GM19463 (cell line): ENCODE data around the gene MGST2.

ENCODE experiments used
- ATAC-seq: cut with Tn5 transposase; IDR thresholded peaks from one replicate; pipeline ENCODE4 v1.9.1; 2021; ENCODE audit warnings: mild to moderate bottlenecking, moderate library complexity; ENCODE audit not compliant: unreplicated experiment

Gene MGST2

DNA sequence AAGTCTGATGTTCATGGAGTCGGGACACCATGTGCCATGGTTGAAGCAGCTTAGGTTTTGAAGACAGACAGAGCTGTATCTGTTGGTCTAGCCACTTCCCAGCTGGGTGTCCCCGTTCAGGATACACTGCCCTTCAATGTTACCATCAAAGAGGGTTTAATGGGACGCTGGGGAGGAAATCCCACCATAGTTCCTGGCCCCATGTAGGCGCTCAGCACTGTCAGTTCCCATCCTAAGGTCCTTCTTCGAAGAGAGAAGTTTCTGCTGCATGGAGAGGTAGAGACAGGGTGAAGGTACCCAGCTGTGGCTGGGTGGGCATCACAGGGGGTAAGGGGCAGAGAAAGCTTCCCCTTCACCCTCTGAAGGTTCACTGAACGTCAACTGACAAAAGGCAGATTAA, 3.7 kb downstream of the MGST2 start:
- ATAC-seq = no peak

DNA sequence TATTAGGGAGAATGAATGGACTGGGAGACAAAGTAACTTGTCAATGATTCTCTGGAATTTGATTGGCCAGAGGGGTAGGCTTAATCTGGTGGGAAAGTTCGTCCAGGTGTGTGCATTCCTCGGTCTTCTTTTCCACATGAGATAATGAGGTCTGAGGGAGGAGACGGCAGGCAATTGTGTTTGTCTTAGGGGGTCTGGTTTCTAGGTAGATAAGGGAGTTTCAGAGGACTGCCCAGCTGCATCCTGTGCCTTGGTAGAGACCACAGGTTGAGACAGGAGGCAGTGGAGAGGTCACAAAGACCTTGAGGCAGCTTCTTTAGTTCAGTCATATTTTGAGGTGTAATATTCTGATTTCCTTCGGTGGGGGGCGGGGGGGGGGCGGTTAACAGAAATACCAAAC, 4.3 kb downstream of the MGST2 start:
- no peak for ATAC-seq

DNA sequence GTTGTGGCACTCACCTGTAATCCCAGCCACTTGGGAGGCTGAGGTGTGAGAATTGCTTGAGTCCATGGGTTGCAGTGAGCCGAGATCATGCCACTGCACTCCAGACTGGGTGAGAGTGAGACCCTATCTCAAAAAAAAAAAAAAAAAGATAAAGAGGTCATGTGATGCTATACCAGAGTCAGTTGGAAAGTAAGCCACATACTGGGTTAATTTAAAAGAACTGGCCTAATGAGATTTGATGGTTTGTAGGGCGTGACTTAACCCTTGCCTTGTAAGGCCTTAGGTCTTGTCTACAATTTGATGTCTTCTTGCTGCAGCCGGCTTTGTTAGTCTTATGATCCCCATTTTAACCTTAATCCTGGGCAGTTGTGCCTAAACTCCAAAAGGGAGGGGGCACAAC, 5.2 kb downstream of the MGST2 start:
- ATAC-seq = no peak

- no peak for ATAC-seq
Observed at GRCh38 chr4:139672215-139672614, 6.6 kb downstream of the MGST2 start.

- ATAC-seq = no peak
Observed at GRCh38 chr4:139672732-139673131, 7.1 kb downstream of the MGST2 start.

GRCh38 chr4:139674875-139675550, 9.4 kb downstream of the MGST2 start:
- no peak for ATAC-seq

- no peak for ATAC-seq
Observed at GRCh38 chr4:139675651-139676050, 10.0 kb downstream of the MGST2 start.

GRCh38 chr4:139676365-139676764, 10.7 kb downstream of the MGST2 start:
- ATAC-seq = no peak

- ATAC-seq = no peak
Observed at GRCh38 chr4:139676913-139677585, 11.4 kb downstream of the MGST2 start.

GRCh38 chr4:139682309-139682708, 16.7 kb downstream of the MGST2 start:
- ATAC-seq = no peak

DNA sequence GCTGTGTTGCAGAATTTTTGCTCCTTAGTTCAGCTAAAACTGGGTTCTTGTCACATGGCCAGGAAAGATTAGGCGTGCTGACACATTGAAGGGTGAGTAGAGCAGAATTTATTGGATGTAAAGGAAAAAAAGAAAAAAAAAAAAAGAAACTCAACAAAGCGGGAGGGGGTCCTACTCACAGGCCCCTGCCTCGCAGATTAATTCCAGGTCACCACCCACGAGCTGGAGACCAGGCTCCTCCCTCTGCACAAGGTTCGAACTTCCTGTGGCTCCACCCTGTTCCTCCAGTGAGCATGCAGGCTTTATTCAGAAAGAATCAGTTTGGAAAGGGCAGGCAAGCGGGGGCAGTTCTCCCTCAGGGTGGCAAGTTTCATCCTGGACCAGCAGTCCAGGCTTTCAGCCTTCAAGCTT, 17.1 kb downstream of the MGST2 start:
- no peak for ATAC-seq

DNA sequence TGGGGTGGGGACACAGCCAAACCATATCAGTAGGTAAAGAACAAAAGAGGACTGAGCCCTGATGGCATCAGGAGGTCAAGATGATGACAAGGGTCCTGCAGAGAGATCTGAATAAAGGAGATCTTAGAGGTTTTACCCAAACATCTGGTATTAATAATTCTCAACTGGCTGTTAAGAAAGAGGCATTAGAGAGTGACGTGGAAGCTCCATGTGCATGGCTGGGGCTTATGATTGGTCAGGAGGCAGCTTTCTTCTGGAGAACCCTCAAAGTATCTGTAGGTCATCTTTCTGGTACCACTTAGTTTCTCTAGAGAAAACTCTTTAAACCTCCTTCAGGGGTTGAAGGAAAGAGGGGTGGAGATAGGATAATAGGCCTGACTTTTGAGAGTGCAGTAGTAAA, 18.7 kb downstream of the MGST2 start:
- no peak for ATAC-seq

GRCh38 chr4:139685180-139685579, 19.6 kb downstream of the MGST2 start:
- ATAC-seq = no peak

- ATAC-seq = no peak
Observed at GRCh38 chr4:139686130-139686529, 20.5 kb downstream of the MGST2 start.

- ATAC-seq = no peak
Observed at GRCh38 chr4:139686988-139687387, 21.4 kb downstream of the MGST2 start.

GRCh38 chr4:139689093-139689722, 23.6 kb downstream of the MGST2 start:
- ATAC-seq = no peak

- ATAC-seq = no peak
Observed at GRCh38 chr4:139690419-139690818, 24.8 kb downstream of the MGST2 start.

- ATAC-seq = no peak
Observed at GRCh38 chr4:139692309-139693012, 26.8 kb downstream of the MGST2 start.

GRCh38 chr4:139694522-139695107, 29.0 kb downstream of the MGST2 start:
- no peak for ATAC-seq

- no peak for ATAC-seq
Observed at GRCh38 chr4:139696491-139696890, 30.9 kb downstream of the MGST2 start.
